Fibroblast of skin of back (primary cell): Measurements from ENCODE around the gene C6orf62.
"Not testable (repeated sequence)": the region's sequence is repeated elsewhere in the genome, so short reads cannot be mapped to it uniquely, and the experiment has no call there.

ENCODE experiments used
- DNase-seq: peaks from one replicate; pipeline ENCODE4 v3.0.0-alpha.2; 2013

C6orf62 gene

DNA sequence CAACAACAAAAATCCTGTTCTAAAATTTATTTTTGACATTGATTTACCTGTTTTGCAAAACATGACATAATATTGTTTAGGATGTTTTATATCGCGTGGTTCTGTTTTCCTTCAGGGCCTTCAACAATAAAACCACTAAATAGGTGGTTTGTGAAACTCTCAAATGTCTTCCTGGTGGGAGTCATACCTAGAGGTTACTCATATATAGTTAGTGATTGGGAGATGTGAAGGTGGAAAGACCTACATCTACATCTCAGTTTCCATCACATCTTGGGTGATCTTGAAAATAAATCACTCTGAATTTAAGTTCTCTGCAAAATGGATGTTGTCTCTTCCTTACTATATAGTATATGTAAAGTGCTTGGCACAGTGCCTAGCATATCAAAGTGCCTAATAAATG lies 22.9 kb downstream of the C6orf62 start:
- DNase-seq, result no peak

DNA sequence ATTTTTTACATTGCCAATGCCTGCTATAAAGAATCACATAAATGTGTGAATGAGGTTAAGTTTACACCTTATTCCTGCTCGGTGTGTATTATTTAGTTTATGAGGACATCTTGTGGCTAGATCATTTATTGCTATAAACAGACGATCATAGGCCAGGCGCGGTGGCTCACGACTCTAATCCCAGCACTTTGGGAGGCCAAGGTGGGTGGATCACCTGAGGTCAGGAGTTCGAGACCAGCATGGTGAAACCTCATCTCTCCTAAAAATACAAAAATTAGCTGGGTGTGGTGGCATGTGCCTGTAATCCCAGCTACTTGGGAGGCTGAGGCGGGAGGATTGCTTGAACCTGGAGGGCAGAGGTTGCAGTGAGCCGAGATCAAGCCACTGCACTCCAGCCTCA lies 23.3 kb downstream of the C6orf62 start:
- DNase-seq, result peak; percentile 43

DNA sequence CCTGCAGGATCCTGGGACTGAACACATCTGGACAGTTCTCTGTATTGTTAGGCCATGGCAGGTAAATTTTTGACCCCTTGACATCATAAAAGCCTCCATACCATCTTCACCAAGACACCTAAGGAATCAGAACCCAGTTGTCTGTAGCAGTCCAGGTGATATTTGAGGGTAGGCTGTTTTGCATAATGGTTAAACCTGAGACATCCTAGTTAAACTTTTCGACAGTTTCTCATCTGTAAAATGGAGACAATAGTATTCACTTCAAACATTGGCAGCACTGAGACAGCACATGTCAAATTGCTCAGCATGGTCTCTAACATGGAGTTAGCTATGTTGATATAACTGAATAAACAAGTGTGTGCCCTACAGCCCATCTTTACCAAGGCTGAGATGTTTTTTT lies 24.8 kb downstream of the C6orf62 start:
- no peak for DNase-seq

DNA sequence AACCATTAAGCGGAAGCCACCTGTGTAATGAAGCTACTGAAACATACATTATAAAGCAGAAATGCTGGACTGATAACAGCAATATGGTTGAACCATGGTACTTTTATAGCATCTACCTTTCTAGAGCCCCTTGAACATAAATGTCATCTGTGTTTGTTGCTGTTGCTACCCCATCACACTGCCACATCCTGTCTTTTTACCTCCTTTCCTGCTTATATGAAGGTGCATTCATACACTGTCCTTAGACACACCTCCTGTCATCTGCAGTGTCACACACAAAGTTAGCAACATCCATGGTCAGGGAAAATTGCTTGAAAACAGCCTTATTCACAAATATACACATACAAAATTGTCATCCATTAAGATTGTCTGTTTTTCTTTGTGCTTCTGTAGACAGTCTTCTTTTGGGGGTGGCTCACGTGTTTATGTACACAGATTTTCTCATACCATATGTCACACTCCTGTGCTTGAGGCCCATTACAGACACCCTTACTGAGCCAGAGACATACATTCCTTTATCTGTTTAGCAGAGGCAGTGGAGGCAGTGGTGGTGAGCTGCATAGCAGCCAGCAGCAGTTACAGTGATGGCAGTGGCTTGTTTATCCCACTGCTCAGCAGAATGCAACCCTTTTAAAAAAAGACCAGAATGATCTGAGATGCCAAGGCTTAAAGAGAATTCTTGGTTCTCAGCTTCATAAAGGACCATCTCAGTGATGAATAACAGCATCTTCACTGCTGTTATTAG lies 25.9 kb downstream of the C6orf62 start:
- DNase-seq, result no peak

DNA sequence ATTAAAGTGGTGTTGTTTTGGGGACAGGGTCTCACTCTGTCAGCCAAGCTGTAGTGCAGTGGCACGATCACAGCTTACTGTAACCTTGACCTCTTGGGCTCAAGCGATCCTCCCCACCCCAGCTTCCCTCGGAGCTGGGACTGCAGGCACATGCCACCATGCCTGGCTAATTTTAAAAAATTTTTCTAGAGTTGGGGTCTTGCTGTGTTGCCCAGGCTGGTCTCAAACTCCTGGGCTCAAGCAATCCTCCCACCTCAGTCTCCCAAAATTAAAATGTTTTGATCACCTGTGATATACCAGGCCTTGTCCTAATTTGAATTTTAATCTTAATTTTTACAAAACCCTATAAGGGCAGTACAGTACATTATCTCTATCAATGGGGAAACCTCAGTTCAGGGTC lies 26.5 kb downstream of the C6orf62 start:
- DNase-seq, result no peak

DNA sequence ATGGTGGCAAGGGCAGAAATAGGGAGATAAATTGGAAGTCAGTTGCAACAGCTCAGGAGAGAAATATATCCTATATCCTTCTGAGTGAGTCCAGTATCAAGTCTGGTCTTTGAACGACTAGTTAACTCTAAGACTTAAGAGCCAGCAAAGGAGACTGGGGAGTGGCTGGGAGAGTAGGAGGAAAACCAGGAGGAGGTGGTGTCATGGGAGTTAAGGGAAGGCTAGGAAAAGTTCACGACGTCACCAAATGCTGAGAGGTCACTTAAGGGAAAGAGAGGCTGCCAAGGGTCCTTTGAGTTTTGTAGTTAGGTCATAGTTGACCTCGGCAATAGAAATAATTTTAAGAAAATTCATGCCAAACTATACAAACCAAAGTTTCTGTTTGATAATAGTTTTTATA lies 27.0 kb downstream of the C6orf62 start:
- DNase-seq, result no peak

DNA sequence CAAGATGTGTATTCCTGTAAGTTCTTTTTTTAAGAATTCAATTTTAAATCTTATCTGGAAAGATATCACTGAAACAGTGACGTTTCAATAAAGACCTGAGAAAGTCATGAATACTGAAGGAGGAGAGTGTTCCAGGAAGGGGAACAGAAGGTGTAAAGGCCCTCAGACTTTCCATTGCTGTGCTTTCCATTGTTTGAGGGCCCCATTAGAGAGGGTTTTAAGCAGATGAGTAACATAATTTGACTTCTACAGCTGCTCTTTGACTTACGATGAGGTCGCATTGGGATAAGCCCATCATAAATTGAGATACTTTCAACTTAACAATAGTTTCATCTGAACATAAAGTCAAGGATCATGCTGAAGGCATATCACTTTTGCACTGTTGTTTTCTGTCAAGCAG lies 27.4 kb downstream of the C6orf62 start:
- DNase-seq, result no peak

DNA sequence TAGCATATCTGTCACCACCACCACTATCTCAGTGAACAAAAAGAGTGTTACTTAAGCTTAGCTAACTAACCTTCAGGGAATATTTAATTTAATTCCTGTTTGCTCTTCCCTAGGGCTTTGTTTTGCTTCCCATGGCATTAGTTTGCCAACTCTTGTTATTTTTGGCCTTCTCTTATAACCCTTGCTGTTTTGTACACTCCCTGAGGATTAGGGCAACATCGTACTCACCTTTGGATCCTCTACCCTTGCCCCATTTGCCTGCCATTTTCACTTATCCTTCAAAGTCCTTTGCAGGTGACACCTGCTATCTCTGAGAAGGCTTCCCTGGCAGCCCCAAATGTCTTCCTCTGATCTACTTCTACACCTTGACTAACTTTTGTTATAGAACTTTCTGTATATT lies 28.4 kb downstream of the C6orf62 start:
- no peak for DNase-seq

DNA sequence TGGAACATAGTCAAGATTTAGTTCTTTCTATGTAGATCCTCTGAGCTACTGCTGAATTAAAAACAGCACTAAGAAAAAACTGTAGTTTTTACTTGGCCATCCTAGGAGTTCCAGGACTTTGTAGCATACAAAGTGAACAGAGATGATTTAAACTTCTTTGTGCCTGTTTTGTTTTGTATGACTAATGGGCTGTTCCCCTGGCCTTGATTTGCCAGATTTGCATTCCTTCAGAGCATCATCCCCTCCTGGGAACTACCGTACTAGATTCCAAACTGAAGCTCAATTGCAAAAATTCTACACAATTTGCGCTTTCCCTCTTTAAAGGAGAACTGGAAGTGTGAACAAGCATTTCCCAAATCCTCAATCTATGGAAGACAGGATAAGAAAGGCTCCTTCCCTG lies 29.0 kb downstream of the C6orf62 start:
- DNase-seq, result peak; percentile 67

DNA sequence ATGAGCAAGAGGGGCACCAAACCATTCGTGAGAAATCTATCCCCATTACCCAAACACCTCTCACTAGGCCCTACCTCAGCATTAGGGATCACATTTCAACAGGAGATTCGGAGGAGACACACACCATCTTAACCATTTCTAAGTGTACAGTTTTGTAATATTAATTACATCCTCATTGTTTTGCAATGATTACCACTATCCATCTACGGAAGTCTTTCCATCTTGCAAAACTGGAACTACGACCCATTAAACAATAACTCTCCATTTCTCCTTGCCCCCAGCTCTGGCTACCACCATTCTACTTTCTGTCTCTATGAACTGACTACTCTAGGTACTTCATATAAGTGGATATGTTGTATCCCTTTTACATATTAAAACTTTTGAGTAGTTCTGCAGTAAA lies 32.0 kb downstream of the C6orf62 start:
- DNase-seq, result no peak

DNA sequence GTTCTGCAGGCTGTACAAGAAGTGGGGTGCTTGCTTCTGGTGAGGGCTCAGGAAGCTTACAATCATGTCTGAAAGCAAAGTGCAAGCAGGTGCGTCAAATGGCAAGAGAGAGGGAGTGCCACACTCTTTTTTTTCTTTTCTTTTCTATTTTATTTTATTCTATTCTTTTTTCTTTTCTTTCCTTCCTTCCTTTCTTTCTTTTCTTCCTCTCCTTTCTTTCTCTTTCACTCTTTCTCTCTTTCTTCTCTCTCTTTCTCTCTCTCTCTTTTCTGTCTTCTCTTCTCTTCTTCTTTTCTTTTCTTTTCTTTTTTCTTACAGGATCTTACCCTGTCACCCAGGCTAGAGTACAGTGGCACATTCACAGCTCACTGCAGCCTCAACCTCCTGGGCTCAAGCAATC lies 32.5 kb downstream of the C6orf62 start:
- no peak for DNase-seq

DNA sequence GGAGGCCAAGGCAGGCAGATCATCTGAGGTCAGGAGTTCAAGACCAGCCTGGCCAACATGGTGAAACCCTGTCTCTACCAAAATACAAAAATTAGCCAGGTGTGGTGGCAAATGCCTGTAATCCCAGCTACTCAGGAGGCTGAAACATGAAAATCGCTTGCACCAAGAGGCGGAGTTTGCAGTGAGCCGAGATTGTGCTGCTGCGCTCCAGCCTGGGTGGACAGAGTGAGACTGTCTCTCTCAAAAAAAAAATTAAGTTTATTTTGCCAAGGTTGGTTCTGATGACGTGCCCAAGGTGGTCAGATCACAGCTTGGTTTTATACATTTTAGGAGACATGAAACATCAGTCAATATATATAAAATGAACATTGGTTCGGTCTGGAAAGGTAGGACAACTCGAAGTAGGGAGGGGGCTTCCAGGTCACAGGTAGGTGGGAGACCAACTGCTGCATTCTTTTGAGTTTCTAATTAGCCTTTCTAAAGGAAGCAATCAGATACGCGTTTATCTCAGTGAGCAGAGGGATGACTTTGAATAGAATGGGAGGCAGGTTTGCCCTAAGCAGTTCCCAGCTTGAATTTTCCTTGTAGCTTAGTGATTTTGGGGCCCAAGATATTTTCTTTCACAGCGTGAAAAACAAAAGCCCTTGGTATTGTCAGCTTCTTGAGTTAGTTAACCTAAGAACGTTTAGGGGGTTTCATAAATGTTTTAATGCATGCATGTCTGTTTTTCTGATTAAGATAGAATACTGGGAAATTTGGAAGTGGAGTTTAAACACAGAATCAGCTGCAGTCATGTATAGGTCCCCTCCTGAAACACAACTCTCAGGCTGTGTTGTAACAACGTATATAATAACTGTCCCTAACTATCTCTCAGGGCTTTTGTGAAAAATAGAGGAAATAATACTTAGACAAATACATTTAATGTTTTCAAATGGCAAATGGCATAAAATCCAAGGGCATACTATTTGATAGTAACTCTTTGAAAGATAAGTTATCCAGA lies 35.4 kb downstream of the C6orf62 start:
- DNase-seq, result no peak

DNA sequence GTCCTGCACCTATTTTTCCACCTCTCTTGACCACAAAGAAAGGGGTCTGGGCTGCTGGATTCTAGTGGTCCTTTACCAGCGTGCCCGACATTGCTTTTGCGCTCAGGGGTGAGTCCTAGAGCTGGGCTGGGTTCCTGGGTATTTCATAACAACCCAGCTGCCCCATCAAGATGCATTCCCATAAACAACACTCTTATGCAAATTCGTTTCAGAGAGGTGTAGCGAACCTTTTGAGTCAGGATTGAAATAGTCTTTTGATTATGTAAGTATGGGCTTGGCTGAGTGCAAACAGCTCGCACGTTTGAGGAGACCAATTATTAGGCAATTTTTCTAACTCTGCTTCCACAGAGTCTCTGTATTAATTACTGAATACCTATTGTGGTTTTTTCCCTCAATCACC lies 38.4 kb downstream of the C6orf62 start:
- no peak for DNase-seq

DNA sequence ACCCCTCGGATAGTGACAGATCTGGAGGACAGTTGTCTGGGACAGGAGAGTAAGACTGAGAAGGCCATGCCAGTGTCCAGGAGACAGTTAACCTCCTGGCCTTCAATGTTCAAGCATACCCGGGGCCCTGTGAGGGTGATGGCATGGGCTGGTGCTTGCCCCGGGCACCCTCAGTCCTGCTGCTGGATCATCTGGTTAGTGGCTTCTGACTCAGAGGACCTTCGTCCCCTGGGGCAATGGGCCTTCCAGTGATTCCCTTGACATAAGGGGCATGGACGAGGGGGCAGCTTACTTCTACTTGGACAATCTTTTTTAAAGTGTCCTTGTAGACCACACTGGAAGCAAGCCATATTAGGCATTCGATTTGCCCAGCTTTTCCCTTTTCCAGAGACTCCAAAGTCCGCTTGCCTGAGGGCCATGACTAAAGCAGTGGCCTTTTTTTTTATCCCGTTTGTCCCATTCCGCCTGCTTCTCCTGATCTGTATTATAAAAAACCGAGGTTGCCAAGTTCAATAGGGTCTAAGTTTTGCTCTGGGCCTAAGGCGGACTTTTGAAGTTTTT lies 40.1 kb downstream of the C6orf62 start:
- DNase-seq, result not testable (repeated sequence)

DNA sequence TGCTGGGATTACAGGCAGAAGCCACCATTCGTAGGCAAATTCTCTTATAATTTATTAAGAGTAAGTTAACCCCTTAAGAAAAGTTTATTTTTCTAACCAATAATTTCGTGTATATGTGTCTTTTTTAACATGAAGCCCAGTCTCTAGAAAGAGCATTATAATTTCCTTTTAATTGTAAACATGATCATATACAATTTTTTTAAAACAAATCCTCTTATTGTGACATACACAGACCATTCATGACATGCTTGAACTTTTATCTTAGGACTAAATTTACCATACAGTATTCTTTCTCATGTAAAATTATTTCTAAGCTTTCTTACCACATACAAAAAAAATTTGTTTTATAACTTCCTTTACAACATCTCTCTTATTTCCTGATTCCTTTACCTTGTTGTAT lies 45.3 kb downstream of the C6orf62 start:
- no peak for DNase-seq

DNA sequence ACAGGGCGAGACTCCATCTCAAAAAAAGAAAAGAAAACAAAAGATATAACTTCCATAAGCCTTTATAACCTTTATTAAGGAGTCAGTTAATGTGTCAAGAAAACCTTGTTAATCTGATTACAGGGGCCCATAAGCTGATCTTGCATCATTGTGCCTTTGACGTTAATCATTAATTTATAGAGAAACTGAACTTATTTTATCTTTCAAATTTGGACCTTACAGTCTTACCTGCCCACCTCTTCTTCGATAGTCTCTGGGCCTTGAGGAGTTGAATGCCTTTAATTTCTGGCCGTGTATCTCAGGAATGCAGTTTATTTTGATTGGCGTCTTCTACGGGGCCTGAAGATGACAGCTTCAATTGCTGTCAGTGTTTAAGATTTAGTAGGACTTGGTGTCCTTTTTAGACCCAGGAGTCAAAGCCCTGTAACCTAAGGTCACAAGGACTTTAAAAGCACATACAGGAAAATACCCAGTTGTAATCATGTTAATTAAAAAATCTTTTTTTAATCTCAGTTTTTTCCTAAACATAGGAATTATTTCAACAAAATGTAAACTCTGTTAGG lies 46.3 kb downstream of the C6orf62 start:
- DNase-seq, result no peak

DNA sequence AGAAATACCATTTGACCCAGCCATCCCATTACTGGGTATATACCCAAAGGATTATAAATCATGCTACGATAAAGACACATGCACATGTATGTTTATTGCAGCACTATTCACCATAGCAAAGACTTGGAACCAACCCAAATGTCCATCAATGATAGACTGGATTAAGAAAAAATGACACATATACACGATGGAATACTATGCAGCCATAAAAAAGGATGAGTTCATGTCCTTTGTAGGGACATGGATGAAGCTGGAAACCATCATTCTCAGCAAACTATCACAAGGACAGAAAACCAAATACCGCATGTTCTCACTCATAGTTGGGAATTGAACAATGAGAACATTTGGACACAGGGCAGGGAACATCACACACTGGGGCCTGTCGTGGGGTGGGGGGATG lies 47.9 kb downstream of the C6orf62 start:
- not testable (repeated sequence) for DNase-seq

DNA sequence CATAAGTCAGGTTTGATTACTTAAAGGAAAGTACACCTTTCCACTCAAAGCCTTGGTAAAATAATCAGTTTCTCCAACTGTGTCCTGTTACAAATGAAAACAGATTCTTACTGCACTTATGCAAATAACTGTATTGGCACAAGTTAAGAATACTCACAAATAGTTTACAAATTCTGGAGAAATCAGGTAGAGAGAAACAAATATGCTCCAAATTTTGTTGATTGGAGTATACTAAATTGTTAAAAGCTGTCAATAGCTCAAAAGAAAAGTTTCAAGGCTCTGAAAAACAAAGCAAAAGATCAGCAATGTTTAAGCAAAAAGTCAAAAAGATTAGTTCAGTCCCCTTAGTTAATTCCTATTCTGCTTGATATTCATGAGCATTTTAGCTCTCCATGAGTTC lies 48.5 kb downstream of the C6orf62 start:
- not testable (repeated sequence) for DNase-seq

DNA sequence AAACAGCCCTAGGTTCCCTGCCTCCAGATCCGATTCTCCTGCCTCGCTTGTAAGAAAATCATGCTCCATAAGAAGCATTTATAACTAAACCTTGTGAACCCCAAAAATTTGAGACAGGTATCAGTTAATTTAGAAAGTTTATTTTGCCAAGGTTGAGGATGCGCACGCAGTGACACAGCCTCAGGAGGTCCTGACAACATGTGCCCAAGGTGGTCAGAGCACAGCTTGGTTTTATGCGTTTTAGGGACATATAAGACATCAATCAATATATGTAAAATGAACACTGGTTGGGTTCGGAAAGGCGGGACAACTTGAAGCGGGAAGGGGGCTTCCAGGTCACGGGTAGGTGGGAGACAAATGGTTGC lies 50.0 kb downstream of the C6orf62 start:
- DNase-seq, result no peak

DNA sequence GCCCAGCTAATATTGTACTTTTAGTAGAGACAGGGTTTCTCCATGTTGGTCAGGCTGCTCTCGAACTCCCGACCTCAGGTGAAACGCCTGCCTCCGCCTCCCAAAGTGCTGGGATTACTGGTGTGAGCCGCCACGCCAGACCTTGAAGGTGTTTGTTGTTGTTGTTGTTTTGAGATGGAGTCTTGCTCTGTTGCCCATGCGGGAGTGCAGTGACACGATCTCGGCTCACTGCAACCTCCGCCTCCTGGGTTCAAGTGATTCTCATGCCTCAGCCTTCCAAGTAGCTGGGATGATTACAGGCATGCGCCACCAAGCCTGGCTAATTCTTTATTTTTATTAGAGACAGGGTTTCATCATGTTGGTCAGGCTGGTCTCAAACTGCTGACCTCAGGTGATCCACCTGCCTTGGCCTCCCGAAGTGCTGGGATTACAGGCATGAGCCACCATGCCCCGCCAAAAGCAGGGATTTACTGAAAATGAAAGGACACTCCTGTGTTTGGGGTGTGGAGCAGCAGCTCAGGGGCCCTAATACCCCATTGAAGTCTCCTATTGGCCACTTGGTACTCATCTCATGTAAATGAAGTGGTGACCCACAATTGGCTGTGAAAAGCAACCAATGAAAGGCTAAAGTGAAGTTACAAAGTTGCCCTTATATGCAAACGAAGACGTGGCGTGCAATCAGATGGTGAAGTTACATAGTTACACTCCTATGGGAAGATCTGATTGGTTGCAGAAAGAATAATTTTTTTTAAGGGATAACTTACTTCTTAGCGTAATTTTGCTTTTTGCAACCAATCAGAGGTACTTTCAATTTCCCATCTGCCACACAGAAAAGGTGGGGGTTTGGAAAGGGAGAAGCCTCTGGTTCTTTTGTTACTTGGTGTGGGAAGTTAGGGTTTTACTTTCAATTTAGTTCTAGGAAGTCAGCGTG lies 50.6 kb downstream of the C6orf62 start:
- not testable (repeated sequence) for DNase-seq

DNA sequence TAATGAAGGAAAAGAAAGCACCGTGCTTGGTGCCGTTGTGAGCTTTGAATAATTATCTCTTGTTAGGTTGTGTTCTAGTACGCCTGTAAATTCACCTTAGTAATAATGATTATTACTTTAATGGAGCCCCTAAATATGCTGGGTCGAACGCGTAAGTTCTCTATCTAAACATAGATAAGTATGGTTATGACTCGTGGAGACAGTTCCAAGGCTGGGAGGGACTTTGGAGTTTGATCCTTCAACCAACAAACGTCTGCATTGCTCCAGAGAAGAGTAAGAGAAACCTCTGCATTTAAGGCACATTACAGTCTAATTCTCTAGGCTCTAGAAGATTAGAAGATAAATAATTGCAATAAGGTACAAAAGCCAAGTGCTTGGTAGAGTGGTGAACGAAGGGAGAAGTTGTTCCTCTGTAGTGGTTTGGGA lies 51.6 kb downstream of the C6orf62 start:
- DNase-seq, result peak; percentile 50
